ENCODE measurements around the gene DES.

DES gene

GRCh38 chr2:219380926-219381325 is 37.3 kb upstream of the DES start:
- TF ChIP-seq FOXM1 (IDR thresholded peaks at IDR 0.05; ENCODE audit: borderline replicate concordance, low read depth) = no peak
- TF ChIP-seq, protein P1, sequence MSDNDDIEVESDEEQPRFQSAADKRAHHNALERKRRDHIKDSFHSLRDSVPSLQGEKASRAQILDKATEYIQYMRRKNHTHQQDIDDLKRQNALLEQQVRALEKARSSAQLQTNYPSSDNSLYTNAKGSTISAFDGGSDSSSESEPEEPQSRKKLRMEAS (IDR thresholded peaks at IDR 0.05) = no peak
- no peak for TF ChIP-seq TEAD4 (IDR thresholded peaks at IDR 0.05)
- TF ChIP-seq EGR1 (IDR thresholded peaks at IDR 0.05) = no peak
- no peak for TF ChIP-seq EP300 (IDR thresholded peaks at IDR 0.05; ENCODE audit: borderline replicate concordance)
- TF ChIP-seq TAF1 (IDR thresholded peaks at IDR 0.05; ENCODE audit: low read depth) = no peak
- no peak for TF ChIP-seq NFIC (IDR thresholded peaks at IDR 0.05)
- TF ChIP-seq TCF12 (IDR thresholded peaks at IDR 0.05; ENCODE audit: low read depth) = no peak
- no peak for TF ChIP-seq CEBPB (IDR thresholded peaks at IDR 0.05)
- no peak for TF ChIP-seq CREB1 (IDR thresholded peaks at IDR 0.05; ENCODE audit: low read depth)
- no peak for TF ChIP-seq ZBTB7A (IDR thresholded peaks at IDR 0.05; ENCODE audit: low read depth)
- no peak for TF ChIP-seq USF1 (IDR thresholded peaks at IDR 0.05)
- no peak for TF ChIP-seq REST (IDR thresholded peaks at IDR 0.05; ENCODE audit: low read depth)

DNA sequence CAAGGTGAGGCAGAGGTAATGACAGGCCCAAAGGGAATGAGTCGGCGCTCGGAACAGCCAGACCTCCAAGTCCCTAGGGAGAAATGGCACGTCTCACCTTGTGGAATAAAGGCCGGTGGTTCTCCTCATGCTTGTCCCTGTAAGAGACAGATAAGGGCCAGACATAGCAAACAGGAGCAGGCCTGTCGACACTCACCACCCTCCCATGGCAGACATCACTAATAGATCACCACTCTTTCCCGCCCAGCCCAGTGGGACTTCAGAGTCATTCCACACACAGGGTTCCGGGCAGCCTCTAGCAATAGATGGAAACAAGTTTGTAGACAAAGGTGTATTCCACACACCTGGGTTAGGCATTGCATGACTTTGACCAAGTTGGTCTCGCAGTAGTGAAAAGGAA is 36.7 kb upstream of the DES start:
- TF ChIP-seq CEBPB (IDR thresholded peaks at IDR 0.05) (no peak), ZBTB7A (IDR thresholded peaks at IDR 0.05; ENCODE audit: low read depth) (no peak), TCF12 (IDR thresholded peaks at IDR 0.05; ENCODE audit: low read depth) (no peak), YY1 (IDR thresholded peaks at IDR 0.05; ENCODE audit: low read depth) (no peak), EGR1 (IDR thresholded peaks at IDR 0.05) (no peak), TAF1 (IDR thresholded peaks at IDR 0.05; ENCODE audit: low read depth) (no peak), TEAD4 (IDR thresholded peaks at IDR 0.05) (no peak), REST (IDR thresholded peaks at IDR 0.05; ENCODE audit: low read depth) (no peak), USF1 (IDR thresholded peaks at IDR 0.05) (no peak), CREB1 (IDR thresholded peaks at IDR 0.05; ENCODE audit: low read depth) (no peak), RAD21 (IDR thresholded peaks at IDR 0.05; ENCODE audit: low read depth) (no peak), EP300 (IDR thresholded peaks at IDR 0.05; ENCODE audit: borderline replicate concordance) (no peak), NFIC (IDR thresholded peaks at IDR 0.05) (no peak)
- TF ChIP-seq, protein P1 (IDR thresholded peaks at IDR 0.05) = no peak

DNA sequence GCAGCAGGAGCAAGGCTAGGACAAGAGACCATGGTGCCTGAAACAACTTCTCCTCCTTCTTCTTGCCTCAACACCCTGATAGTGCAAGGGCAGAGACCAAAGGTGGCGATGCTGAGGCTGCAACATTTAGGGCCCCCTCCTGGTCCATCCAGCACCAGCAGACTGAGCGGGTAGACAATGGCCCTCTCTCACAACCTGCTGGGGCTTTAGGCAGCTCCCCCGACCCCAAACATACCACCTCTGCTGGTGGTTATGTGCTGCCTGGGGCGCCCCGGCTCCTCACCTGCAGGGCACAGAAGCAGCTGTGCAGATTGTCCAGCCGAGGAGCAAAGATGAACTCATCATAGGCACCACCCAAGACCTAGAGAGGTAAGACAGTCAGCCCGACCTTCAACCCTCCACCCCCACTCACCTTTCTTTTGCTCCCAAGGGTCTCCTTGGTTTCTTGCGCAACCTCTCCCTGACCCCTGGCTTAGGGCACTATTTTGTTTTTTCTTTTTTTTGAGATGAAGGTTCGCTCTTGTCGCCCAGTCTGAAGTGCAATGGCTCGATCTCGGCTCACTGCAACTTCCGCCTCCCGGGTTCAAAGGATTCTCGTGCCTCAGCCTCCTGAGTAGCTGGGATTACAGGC is 34.0 kb upstream of the DES start:
- TF ChIP-seq ZBTB7A (IDR thresholded peaks at IDR 0.05; ENCODE audit: low read depth) (no peak), CREB1 (IDR thresholded peaks at IDR 0.05; ENCODE audit: low read depth) (no peak), YY1 (IDR thresholded peaks at IDR 0.05; ENCODE audit: low read depth) (no peak), CEBPB (IDR thresholded peaks at IDR 0.05) (peak; percentile 48)

DNA sequence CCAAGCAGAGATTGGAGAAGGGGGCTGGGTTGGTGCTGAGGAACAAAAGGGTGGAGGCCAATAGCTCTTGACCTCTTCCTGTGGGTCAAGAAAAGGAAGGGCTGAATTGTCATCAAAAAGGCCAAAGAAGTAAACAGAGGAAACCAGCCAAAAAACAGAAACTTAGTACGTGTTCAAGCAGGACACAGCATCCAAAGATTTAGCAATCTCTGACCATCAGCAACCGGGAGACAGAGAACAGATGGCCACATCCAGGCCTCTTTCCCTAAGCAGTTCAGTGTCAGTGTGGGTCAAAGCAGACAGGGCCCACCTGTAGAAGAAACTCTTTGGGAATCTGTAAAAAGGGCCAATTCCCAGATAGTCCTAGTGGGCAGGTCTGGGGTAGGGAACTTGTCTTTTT is 33.3 kb upstream of the DES start:
- TF ChIP-seq TAF1 (IDR thresholded peaks at IDR 0.05; ENCODE audit: low read depth) (no peak), NFIC (IDR thresholded peaks at IDR 0.05) (no peak), EP300 (IDR thresholded peaks at IDR 0.05; ENCODE audit: borderline replicate concordance) (no peak), CREB1 (IDR thresholded peaks at IDR 0.05; ENCODE audit: low read depth) (no peak), YY1 (IDR thresholded peaks at IDR 0.05; ENCODE audit: low read depth) (no peak), ZBTB7A (IDR thresholded peaks at IDR 0.05; ENCODE audit: low read depth) (no peak), FOXM1 (IDR thresholded peaks at IDR 0.05; ENCODE audit: borderline replicate concordance, low read depth) (no peak), CEBPB (IDR thresholded peaks at IDR 0.05) (no peak)

GRCh38 chr2:219385958-219386520 is 32.1 kb upstream of the DES start:
- TF ChIP-seq REST (IDR thresholded peaks at IDR 0.05; ENCODE audit: low read depth) (no peak), EP300 (IDR thresholded peaks at IDR 0.05; ENCODE audit: borderline replicate concordance) (no peak), ZBTB7A (IDR thresholded peaks at IDR 0.05; ENCODE audit: low read depth) (no peak), YY1 (IDR thresholded peaks at IDR 0.05; ENCODE audit: low read depth) (no peak), TEAD4 (IDR thresholded peaks at IDR 0.05) (no peak), TAF1 (IDR thresholded peaks at IDR 0.05; ENCODE audit: low read depth) (no peak), RAD21 (IDR thresholded peaks at IDR 0.05; ENCODE audit: low read depth) (no peak)
